Esophagus squamous epithelium (tissue), 5 donors: ENCODE measurements around the gene CHMP1A. TPM values are rescaled to one million over a fixed set of nuclear protein-coding genes. Genes with fewer than 3 reads are reported as not detected.

Source experiments
- DNase-seq: peaks from one replicate; lab custom pipeline; 2025; lab: John Stamatoyannopoulos, UW
- H3K27ac ChIP-seq, 4 donors: fragments of 200-600 bp; sonication (generic); one replicate each; pipeline ENCODE4 v1.5.1; 2016 to 2019; ENCODE audit warnings: mild to moderate bottlenecking in 1 of 4
- H3K27me3 ChIP-seq, 4 donors: fragments of 200-600 bp; sonication (generic); 1 replicate in 3 of 4; 2 replicates in 1 of 4; pipeline versions ENCODE4 v1.5.1 to v1.6.0; 2017 to 2021; ENCODE audit warnings: antibody characterized with exemption in 1 of 4
- H3K36me3 ChIP-seq, 3 donors: fragments of 200-600 bp; sonication (generic); one replicate each; pipeline ENCODE4 v1.5.1; 2016 to 2019
- H3K4me1 ChIP-seq, 3 donors: fragments of 200-600 bp; sonication (generic); one replicate each; pipeline ENCODE4 v1.5.1; 2017 to 2019
- H3K4me3 ChIP-seq, 4 donors: fragments of 200-600 bp; sonication (generic); 1 replicate in 3 of 4; 2 replicates in 1 of 4; pipeline ENCODE4 v1.5.1; 2016 to 2019; ENCODE audit warnings: mild to moderate bottlenecking in 2 of 4, moderate library complexity in 1 of 4
- H3K9me3 ChIP-seq, 3 donors: fragments of 200-600 bp; sonication (generic); one replicate each; pipeline ENCODE4 v1.5.1; 2016 to 2019
- CTCF ChIP-seq, 6 experiments: fragments of 450-650 bp in 4 of 6; fragments of 200-600 bp in 2 of 6; sonication (generic) in 2 of 6; IDR thresholded peaks; one replicate each; pipeline ENCODE4 v1.5.1; 2016 to 2019; ENCODE audit warnings: antibody characterized with exemption in 6 of 6, mild to moderate bottlenecking in 4 of 6, moderate library complexity in 4 of 6
- POLR2A ChIP-seq, 4 donors: fragments of 450-650 bp; IDR thresholded peaks; one replicate each; pipeline ENCODE4 v1.6.1; 2017; ENCODE audit warnings: antibody characterized with exemption in 4 of 4, mild to moderate bottlenecking in 4 of 4, moderate library complexity in 3 of 4
- WGBS, 2 donors: methylation state at CpG; one replicate each; pipeline ENCODE4 v1.1.5; 2018; 5-methylcytosine and 5-hydroxymethylcytosine counted together
- intact Hi-C: fragments of 100-400 bp; cut with DNase I; formaldehyde crosslinking; loops from one replicate; pipeline ENCODE4 v1.15.0; 2022
- total RNA-seq, 4 donors: library from RNA; depleted of rRNA; stranded (reverse); fragments of >200 nt; gene quantifications; one replicate each; pipeline ENCODE4 v1.1.0, GENCODE V29; 2016
- donor health status: DM: yes; HTN: yes; CAD: no.

CHMP1A gene
- total RNA-seq, 4 donors from 2014 or later, result 83.0 to 116 (median 104) TPM

GRCh38 chr16:89619840-89620239, 37.7 kb downstream of the CHMP1A start:
- no peak overlapping the region for H3K27ac ChIP-seq
- peaks cover 0 to 27% (median 5%) of the 10 kb centered on the region in 3 donors for H3K4me1 ChIP-seq
- intact Hi-C loops, result loop anchor here (10.0 kb wide), 1 partner anchor 605 kb away; no protein-coding TSS in a partner anchor
- H3K27me3 ChIP-seq, result peaks cover 0 to 62% (median 0%) of the 10 kb centered on the region in 4 donors
- TF ChIP-seq CTCF (IDR thresholded peaks at IDR 0.05), result no peak
- TF ChIP-seq POLR2A (IDR thresholded peaks at IDR 0.05), result no peak
- no peak for DNase-seq
- no peaks in the 10 kb centered on the region for H3K9me3 ChIP-seq
- 59 to 77% methylated on average over 2 to 3 of the region's 12 CpGs for WGBS, 2 donors
- H3K36me3 ChIP-seq, result no peaks in the 10 kb centered on the region
- H3K4me3 ChIP-seq, result no peak overlapping the region

GRCh38 chr16:89618109-89618998, 39.2 kb downstream of the CHMP1A start:
- H3K27me3 ChIP-seq, result peaks cover 0 to 60% (median 0%) of the 10 kb centered on the region in 4 donors
- intact Hi-C loops, result no loop called here
- H3K4me1 ChIP-seq, result peaks cover 0 to 17% (median 2%) of the 10 kb centered on the region in 3 donors
- no peak overlapping the region for H3K4me3 ChIP-seq
- H3K9me3 ChIP-seq, result no peaks in the 10 kb centered on the region
- H3K27ac ChIP-seq, result no peak overlapping the region
- TF ChIP-seq CTCF (IDR thresholded peaks at IDR 0.05) (no peak), POLR2A (IDR thresholded peaks at IDR 0.05) (no peak)
- no peaks in the 10 kb centered on the region for H3K36me3 ChIP-seq
- DNase-seq, result no peak
- WGBS, 2 donors, result 40 to 46% methylated on average over 15 to 16 of the region's 16 CpGs

GRCh38 chr16:89617036-89617435, 40.5 kb downstream of the CHMP1A start:
- 45 to 50% methylated on average over 6 of the region's 6 CpGs for WGBS, 2 donors
- H3K36me3 ChIP-seq, result no peaks in the 10 kb centered on the region
- peaks cover 0 to 11% (median 0%) of the 10 kb centered on the region in 3 donors for H3K4me1 ChIP-seq
- H3K4me3 ChIP-seq, result no peak overlapping the region
- TF ChIP-seq POLR2A (IDR thresholded peaks at IDR 0.05) (no peak), CTCF (IDR thresholded peaks at IDR 0.05) (no peak)
- H3K27ac ChIP-seq, result peak overlapping the region in 1 of 4 donors; percentile 42
- no peaks in the 10 kb centered on the region for H3K9me3 ChIP-seq
- intact Hi-C loops, result no loop called here
- peaks cover 0 to 58% (median 0%) of the 10 kb centered on the region in 4 donors for H3K27me3 ChIP-seq
- DNase-seq, result no peak

GRCh38 chr16:89616623-89617022, 40.9 kb downstream of the CHMP1A start:
- intact Hi-C loops, result no loop called here
- TF ChIP-seq POLR2A (IDR thresholded peaks at IDR 0.05) (no peak), CTCF (IDR thresholded peaks at IDR 0.05) (no peak)
- DNase-seq, result no peak
- H3K4me3 ChIP-seq, result no peak overlapping the region
- no peaks in the 10 kb centered on the region for H3K9me3 ChIP-seq
- peaks cover 0 to 58% (median 0%) of the 10 kb centered on the region in 4 donors for H3K27me3 ChIP-seq
- no peaks in the 10 kb centered on the region for H3K36me3 ChIP-seq
- 53 to 73% methylated on average over 19 to 20 of the region's 20 CpGs for WGBS, 2 donors
- peak overlapping the region in 1 of 4 donors; percentile 42 for H3K27ac ChIP-seq
- peaks cover 0 to 11% (median 0%) of the 10 kb centered on the region in 3 donors for H3K4me1 ChIP-seq

- Histone ChIP-seq H3K4me1 (peaks cover 0 to 11% (median 0%) of the 10 kb centered on the region in 3 donors), H3K4me3 (no peak overlapping the region), H3K36me3 (no peaks in the 10 kb centered on the region), H3K9me3 (no peaks in the 10 kb centered on the region), H3K27ac (no peak overlapping the region), H3K27me3 (peaks cover 0 to 49% (median 0%) of the 10 kb centered on the region in 4 donors)
- TF ChIP-seq POLR2A (IDR thresholded peaks at IDR 0.05), result no peak
- peak; percentile 31 to 71 (median 47) for TF ChIP-seq CTCF (IDR thresholded peaks at IDR 0.05)
- 57 to 67% methylated on average over 2 to 8 of the region's 17 CpGs for WGBS, 2 donors
- no peak for DNase-seq
- intact Hi-C loops, result no loop called here
These were observed 41.9 kb downstream of the CHMP1A start for GRCh38 chr16:89615596-89616090.
